ACC112 (cell line): ENCODE results near the gene NIPSNAP2.
"Not testable (repeated sequence)": the region's sequence is repeated elsewhere in the genome, so short reads cannot be mapped to it uniquely, and the experiment has no call there.

Experiments
- H2AFZ ChIP-seq: fragments of 200-600 bp; sonication (generic); one replicate; pipeline ENCODE4 v1.6.0; 2017; ENCODE audit warnings: antibody characterized with exemption, low read length; ENCODE audit not compliant: unreplicated experiment
- H3K27ac ChIP-seq: fragments of 200-600 bp; sonication (generic); 2 replicates; pipeline ENCODE4 v1.5.1; 2014; ENCODE audit warnings: low read depth, mild to moderate bottlenecking, antibody characterized with exemption, low read length, moderate library complexity
- H3K27me3 ChIP-seq: fragments of 200-600 bp; sonication (generic); 2 replicates; pipeline ENCODE4 v1.6.1; 2014; ENCODE audit warnings: mild to moderate bottlenecking, antibody characterized with exemption, low read length, moderate library complexity, mixed read lengths; ENCODE audit not compliant: insufficient read depth
- H3K36me3 ChIP-seq: fragments of 200-600 bp; sonication (generic); 2 replicates; pipeline ENCODE4 v1.6.1; 2016; ENCODE audit warnings: mild to moderate bottlenecking, antibody characterized with exemption, low read length, moderate library complexity, mixed read lengths; ENCODE audit not compliant: insufficient read depth
- H3K4me1 ChIP-seq: fragments of 200-600 bp; sonication (generic); one replicate; pipeline ENCODE4 v1.6.1; 2016; ENCODE audit warnings: low read length, mixed read lengths; ENCODE audit not compliant: insufficient read depth, unreplicated experiment, control insufficient read depth
- H3K4me3 ChIP-seq: fragments of 200-600 bp; sonication (generic); 2 replicates; pipeline ENCODE4 v1.5.1; 2014; ENCODE audit warnings: mild to moderate bottlenecking, low read depth, low read length
- H3K79me2 ChIP-seq: fragments of 200-600 bp; sonication (generic); one replicate; pipeline ENCODE4 v1.6.0; 2016; ENCODE audit warnings: low read length; ENCODE audit not compliant: control insufficient read depth, unreplicated experiment, insufficient read depth

Gene NIPSNAP2

DNA sequence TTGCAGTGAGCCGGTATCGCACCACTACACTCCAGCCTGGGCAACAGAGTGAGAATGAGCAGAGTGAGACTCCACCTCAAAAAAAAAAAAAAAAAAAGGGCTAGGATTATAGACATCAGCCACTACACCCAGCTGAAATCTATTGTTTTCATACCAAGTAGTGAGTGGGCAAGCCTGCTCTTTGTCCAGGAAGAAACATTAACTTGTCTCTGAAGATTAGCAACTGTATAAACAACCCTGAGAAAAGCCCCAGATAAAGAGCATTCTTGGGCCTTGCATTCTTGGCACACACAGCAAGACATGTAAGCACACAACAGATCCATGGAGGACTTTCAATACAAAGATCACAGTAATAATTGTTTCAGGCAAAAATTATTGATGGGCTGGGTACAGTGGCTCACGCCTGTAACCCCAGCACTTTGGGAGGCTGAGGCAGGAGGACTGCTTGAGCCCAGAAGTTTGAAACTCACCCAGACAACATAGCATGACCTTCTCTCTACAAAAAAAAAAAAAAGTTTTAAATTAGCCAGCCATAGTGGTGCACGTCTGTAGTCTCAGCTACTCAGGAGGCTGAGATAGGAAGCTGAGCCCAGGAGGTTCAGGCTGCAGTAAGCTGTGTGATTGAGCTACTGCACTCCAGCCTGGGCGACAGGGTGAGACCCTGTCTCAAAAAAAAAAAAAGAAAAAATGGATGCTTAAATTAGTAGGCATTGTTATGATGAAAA lies 82.5 kb downstream of the NIPSNAP2 start:
- Histone ChIP-seq H3K4me1 (peaks cover 26% of the 10 kb centered on the region), H3K36me3 (no peaks in the 10 kb centered on the region), H3K27me3 (no peaks in the 10 kb centered on the region), H2AFZ (no peak overlapping the region), H3K4me3 (no peak overlapping the region), H3K79me2 (peaks cover 41% of the 10 kb centered on the region), H3K27ac (peak overlapping the region; percentile 77)

- H3K36me3 ChIP-seq, H2AFZ ChIP-seq, H3K4me3 ChIP-seq, H3K27me3 ChIP-seq: not testable (repeated sequence)
- peaks cover 26% of the 10 kb centered on the region for H3K4me1 ChIP-seq
- H3K79me2 ChIP-seq: peaks cover 47% of the 10 kb centered on the region
- H3K27ac ChIP-seq: peak overlapping the region; percentile 77
Observed at GRCh38 chr7:56047446-56048116, 83.2 kb downstream of the NIPSNAP2 start.

GRCh38 chr7:56048245-56048644 lies 83.9 kb downstream of the NIPSNAP2 start:
- Histone ChIP-seq H3K79me2 (peaks cover 54% of the 10 kb centered on the region), H3K4me3 (no peak overlapping the region), H2AFZ (no peak overlapping the region), H3K27me3 (no peaks in the 10 kb centered on the region), H3K27ac (peak overlapping the region; percentile 77), H3K36me3 (peaks cover 5% of the 10 kb centered on the region), H3K4me1 (peaks cover 32% of the 10 kb centered on the region)

DNA sequence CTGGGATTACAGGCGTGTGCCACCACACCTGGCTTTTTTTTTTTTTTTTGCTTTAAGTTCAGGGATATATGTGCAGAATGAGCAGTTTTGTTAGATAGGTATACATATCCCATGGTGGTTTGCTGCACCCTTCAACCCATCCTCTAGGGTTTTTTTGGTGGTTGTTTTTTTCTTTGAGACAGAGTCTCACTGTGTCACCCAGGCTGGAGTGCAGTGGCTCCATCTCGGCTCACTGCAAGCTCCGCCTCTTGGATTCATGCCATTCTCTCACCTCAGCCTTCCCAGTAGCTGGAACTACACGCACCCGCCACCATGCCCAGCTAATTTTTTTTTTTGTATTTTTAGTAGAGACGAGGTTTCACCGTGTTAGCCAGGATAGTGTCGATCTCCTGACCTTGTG lies 84.4 kb downstream of the NIPSNAP2 start:
- H3K4me3 ChIP-seq, H3K36me3 ChIP-seq, H2AFZ ChIP-seq, H3K27me3 ChIP-seq: not testable (repeated sequence)
- Histone ChIP-seq H3K79me2 (peaks cover 59% of the 10 kb centered on the region), H3K4me1 (peaks cover 38% of the 10 kb centered on the region), H3K27ac (peak overlapping the region; percentile 77)
